Calu3 (cell line): ENCODE measurements around the gene APIP. TPM values are rescaled to one million over a fixed set of nuclear protein-coding genes. Genes with fewer than 3 reads are reported as not detected.
A peak's percentile ranks its signal among the peaks of the same experiment; 100 is the strongest.

Experiments
- BruUV-seq: library from RNA; stranded (reverse); fragments of 400-500 nt; replicated peaks from 2 replicates; lab custom pipeline; 2021; lab: Mats Ljungman, UMichigan
- CTCF ChIA-PET: fragments of 300-600 bp; sonication (Branson Sonifier 250); formaldehyde crosslinking; loops from one replicate; lab custom pipeline; 2022; ENCODE audit warnings: antibody characterized with exemption; lab: Charles Lee
- DNase-seq: peaks from one replicate; pipeline ENCODE4 v3.0.0; 2022
- H3K27ac Mint-ChIP-seq: one replicate; pipeline ENCODE4 v1.8.0; 2022; ENCODE audit warnings: mixed read lengths; ENCODE audit not compliant: unreplicated experiment
- H3K27me3 Mint-ChIP-seq: one replicate; pipeline ENCODE4 v1.8.0; 2022; ENCODE audit warnings: mixed read lengths; ENCODE audit not compliant: unreplicated experiment
- H3K36me3 Mint-ChIP-seq: one replicate; pipeline ENCODE4 v1.8.0; 2022; ENCODE audit warnings: mild to moderate bottlenecking, moderate library complexity, mixed read lengths; ENCODE audit not compliant: insufficient read depth, unreplicated experiment
- H3K4me1 Mint-ChIP-seq: one replicate; pipeline ENCODE4 v1.8.0; 2022; ENCODE audit warnings: mild to moderate bottlenecking, low read depth, mixed read lengths; ENCODE audit not compliant: unreplicated experiment
- H3K4me3 Mint-ChIP-seq: one replicate; pipeline ENCODE4 v1.8.0; 2022; ENCODE audit warnings: mild to moderate bottlenecking, low read depth, moderate library complexity, mixed read lengths; ENCODE audit not compliant: unreplicated experiment
- H3K9me3 Mint-ChIP-seq: one replicate; pipeline ENCODE4 v1.8.0; 2022; ENCODE audit warnings: low read depth, mixed read lengths; ENCODE audit not compliant: unreplicated experiment
- intact Hi-C: fragments of 100-400 bp; cut with micrococcal nuclease; formaldehyde crosslinking; loops from one replicate; pipeline ENCODE4 v1.10.0; 2022; ENCODE audit not compliant: unreplicated experiment
- total RNA-seq: library from RNA; stranded (reverse); gene quantifications from 2 replicates; pipeline ENCODE4 v1.2.3, GENCODE V29; 2022
- TF ChIP-seq, protein P1 (sequence below): fragments of 200-600 bp; IDR thresholded peaks from one replicate; pipeline ENCODE4 v1.8.0; 2022; ENCODE audit warnings: antibody characterized with exemption; ENCODE audit not compliant: unreplicated experiment

Gene APIP
- total RNA-seq, 1 experiment from 2014 or later = 42.4 TPM

GRCh38 chr11:34859496-34859895 lies 56.7 kb downstream of the APIP start:
- BruUV-seq = no TSS peak
- CTCF ChIA-PET = no interaction called here
- TF ChIP-seq, protein P1, sequence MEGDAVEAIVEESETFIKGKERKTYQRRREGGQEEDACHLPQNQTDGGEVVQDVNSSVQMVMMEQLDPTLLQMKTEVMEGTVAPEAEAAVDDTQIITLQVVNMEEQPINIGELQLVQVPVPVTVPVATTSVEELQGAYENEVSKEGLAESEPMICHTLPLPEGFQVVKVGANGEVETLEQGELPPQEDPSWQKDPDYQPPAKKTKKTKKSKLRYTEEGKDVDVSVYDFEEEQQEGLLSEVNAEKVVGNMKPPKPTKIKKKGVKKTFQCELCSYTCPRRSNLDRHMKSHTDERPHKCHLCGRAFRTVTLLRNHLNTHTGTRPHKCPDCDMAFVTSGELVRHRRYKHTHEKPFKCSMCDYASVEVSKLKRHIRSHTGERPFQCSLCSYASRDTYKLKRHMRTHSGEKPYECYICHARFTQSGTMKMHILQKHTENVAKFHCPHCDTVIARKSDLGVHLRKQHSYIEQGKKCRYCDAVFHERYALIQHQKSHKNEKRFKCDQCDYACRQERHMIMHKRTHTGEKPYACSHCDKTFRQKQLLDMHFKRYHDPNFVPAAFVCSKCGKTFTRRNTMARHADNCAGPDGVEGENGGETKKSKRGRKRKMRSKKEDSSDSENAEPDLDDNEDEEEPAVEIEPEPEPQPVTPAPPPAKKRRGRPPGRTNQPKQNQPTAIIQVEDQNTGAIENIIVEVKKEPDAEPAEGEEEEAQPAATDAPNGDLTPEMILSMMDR = no peak

GRCh38 chr11:34857463-34857862 lies 58.7 kb downstream of the APIP start:
- Mint-ChIP-seq H3K27ac (no peak overlapping the region), H3K4me3 (no peak overlapping the region), H3K4me1 (peaks cover 39% of the 10 kb centered on the region), H3K36me3 (no peaks in the 10 kb centered on the region), H3K27me3 (no peaks in the 10 kb centered on the region), H3K9me3 (no peaks in the 10 kb centered on the region)
- TF ChIP-seq, protein P1 = no peak
- intact Hi-C loops = no loop called here
- CTCF ChIA-PET = no interaction called here
- DNase-seq = no peak
- no TSS peak for BruUV-seq

More at GRCh38 chr11:34859496-34859895, 56.7 kb downstream of the APIP start:
- Mint-ChIP-seq H3K36me3 (no peaks in the 10 kb centered on the region), H3K4me3 (no peak overlapping the region), H3K27ac (no peak overlapping the region), H3K27me3 (no peaks in the 10 kb centered on the region), H3K9me3 (peaks cover 1% of the 10 kb centered on the region), H3K4me1 (peaks cover 30% of the 10 kb centered on the region)
- no peak for DNase-seq
- intact Hi-C loops = no loop called here

GRCh38 chr11:34856251-34856650 lies 59.9 kb downstream of the APIP start:
- CTCF ChIA-PET = no interaction called here

GRCh38 chr11:34855754-34856095 lies 60.5 kb downstream of the APIP start:
- BruUV-seq = no TSS peak
- no peak for DNase-seq
- TF ChIP-seq, protein P1 = no peak
- H3K27me3 Mint-ChIP-seq = no peaks in the 10 kb centered on the region
- no peaks in the 10 kb centered on the region for H3K36me3 Mint-ChIP-seq
- no peak overlapping the region for H3K4me3 Mint-ChIP-seq
- H3K9me3 Mint-ChIP-seq = no peaks in the 10 kb centered on the region
- H3K27ac Mint-ChIP-seq = peak overlapping the region; percentile 98
- intact Hi-C loops = no loop called here
- CTCF ChIA-PET = interaction anchor here (1.4 to 1.6 kb wide), 2 partner anchors 30 to 34 kb away, joined by 3 to 4 read pairs; no protein-coding TSS in a partner anchor
- peaks cover 45% of the 10 kb centered on the region for H3K4me1 Mint-ChIP-seq

More at GRCh38 chr11:34856251-34856650, 59.9 kb downstream of the APIP start:
- Mint-ChIP-seq H3K36me3 (no peaks in the 10 kb centered on the region), H3K9me3 (no peaks in the 10 kb centered on the region), H3K4me1 (peaks cover 40% of the 10 kb centered on the region), H3K27ac (no peak overlapping the region), H3K27me3 (no peaks in the 10 kb centered on the region), H3K4me3 (no peak overlapping the region)
- intact Hi-C loops = no loop called here
- BruUV-seq = no TSS peak
- TF ChIP-seq, protein P1 = no peak
- DNase-seq = no peak
